Effector memory CD8-positive, alpha-beta T cell (primary cell): Measurements from ENCODE around the gene CH25H.
A peak's percentile ranks its signal among the peaks of the same experiment; 100 is the strongest.

ENCODE experiments used
- ATAC-seq: fragments of 150-1000 bp; cut with Tn5 transposase; replicated peaks from 2 replicates; pipeline ENCODE4 v1.10.0; 2021; ENCODE audit warnings: mild to moderate bottlenecking, moderate library complexity
- DNase-seq, 3 experiments: peaks; one replicate each; pipeline ENCODE4 v3.0.0; 2021
- H3K27ac Mint-ChIP-seq, 2 donors: one replicate each; pipeline ENCODE4 v1.8.0; 2022; ENCODE audit warnings: mild to moderate bottlenecking in 2 of 2, mixed read lengths in 2 of 2, moderate library complexity in 2 of 2
- H3K27me3 Mint-ChIP-seq, 2 donors: one replicate each; pipeline ENCODE4 v1.8.0; 2022; ENCODE audit warnings: mixed read lengths in 2 of 2
- H3K36me3 Mint-ChIP-seq: one replicate; pipeline ENCODE4 v1.8.0; 2022; ENCODE audit warnings: mild to moderate bottlenecking, moderate library complexity, mixed read lengths; ENCODE audit not compliant: insufficient read depth
- H3K4me1 Mint-ChIP-seq, 2 donors: one replicate each; pipeline ENCODE4 v1.8.0; 2022; ENCODE audit warnings: low read depth in 2 of 2, mixed read lengths in 2 of 2
- H3K4me3 Mint-ChIP-seq, 2 donors: one replicate each; pipeline ENCODE4 v1.8.0; 2022; ENCODE audit warnings: mild to moderate bottlenecking in 2 of 2, mixed read lengths in 2 of 2, moderate library complexity in 2 of 2
- H3K9me3 Mint-ChIP-seq, 2 donors: one replicate each; pipeline ENCODE4 v1.8.0; 2022; ENCODE audit warnings: mixed read lengths in 2 of 2

CH25H gene

GRCh38 chr10:89241486-89242344 is 34.6 kb upstream of the CH25H start:
- ATAC-seq (no peak), DNase-seq (no peak)
- H3K9me3 Mint-ChIP-seq = no peaks in the 10 kb centered on the region
- peaks cover 9% of the 10 kb centered on the region for H3K36me3 Mint-ChIP-seq
- H3K27me3 Mint-ChIP-seq = no peaks in the 10 kb centered on the region
- H3K27ac Mint-ChIP-seq = no peak overlapping the region
- H3K4me1 Mint-ChIP-seq = peaks cover 4 to 5% of the 10 kb centered on the region in 2 donors
- H3K4me3 Mint-ChIP-seq = no peak overlapping the region

- ATAC-seq (no peak), DNase-seq (no peak)
- Mint-ChIP-seq H3K36me3 (peaks cover 9% of the 10 kb centered on the region), H3K4me1 (peaks cover 4 to 5% of the 10 kb centered on the region in 2 donors), H3K27ac (no peak overlapping the region), H3K4me3 (no peak overlapping the region), H3K27me3 (no peaks in the 10 kb centered on the region), H3K9me3 (no peaks in the 10 kb centered on the region)
Observed at GRCh38 chr10:89241026-89241425, 33.9 kb upstream of the CH25H start.

GRCh38 chr10:89240519-89240918 is 33.4 kb upstream of the CH25H start:
- Mint-ChIP-seq H3K9me3 (no peaks in the 10 kb centered on the region), H3K27ac (no peak overlapping the region), H3K27me3 (no peaks in the 10 kb centered on the region), H3K36me3 (peaks cover 9% of the 10 kb centered on the region), H3K4me1 (peaks cover 4 to 5% of the 10 kb centered on the region in 2 donors), H3K4me3 (no peak overlapping the region)
- DNase-seq = no peak
- no peak for ATAC-seq

- H3K4me3 Mint-ChIP-seq = no peak overlapping the region
- peaks cover 5 to 8% of the 10 kb centered on the region in 2 donors for H3K4me1 Mint-ChIP-seq
- H3K27me3 Mint-ChIP-seq = no peaks in the 10 kb centered on the region
- H3K27ac Mint-ChIP-seq = no peak overlapping the region
- H3K36me3 Mint-ChIP-seq = peaks cover 7% of the 10 kb centered on the region
- ATAC-seq (no peak), DNase-seq (no peak)
- H3K9me3 Mint-ChIP-seq = no peaks in the 10 kb centered on the region
Observed at GRCh38 chr10:89238956-89239644, 32.0 kb upstream of the CH25H start.

- no peaks in the 10 kb centered on the region for H3K27me3 Mint-ChIP-seq
- ATAC-seq = no peak
- peaks cover 5 to 8% of the 10 kb centered on the region in 2 donors for H3K4me1 Mint-ChIP-seq
- H3K9me3 Mint-ChIP-seq = no peaks in the 10 kb centered on the region
- H3K4me3 Mint-ChIP-seq = no peak overlapping the region
- no peak overlapping the region for H3K27ac Mint-ChIP-seq
- DNase-seq = no peak
- peaks cover 5% of the 10 kb centered on the region for H3K36me3 Mint-ChIP-seq
Observed at GRCh38 chr10:89237849-89238248, 30.7 kb upstream of the CH25H start.

GRCh38 chr10:89236226-89236797 is 29.2 kb upstream of the CH25H start:
- Mint-ChIP-seq H3K9me3 (no peaks in the 10 kb centered on the region), H3K4me3 (no peak overlapping the region), H3K27ac (no peak overlapping the region), H3K27me3 (no peaks in the 10 kb centered on the region), H3K4me1 (peaks cover 5 to 7% of the 10 kb centered on the region in 2 donors), H3K36me3 (peaks cover 11% of the 10 kb centered on the region)
- DNase-seq (no peak), ATAC-seq (no peak)

GRCh38 chr10:89235073-89235798 is 28.1 kb upstream of the CH25H start:
- H3K4me3 Mint-ChIP-seq = no peak overlapping the region
- DNase-seq (no peak), ATAC-seq (no peak)
- H3K27me3 Mint-ChIP-seq = no peaks in the 10 kb centered on the region
- no peaks in the 10 kb centered on the region for H3K9me3 Mint-ChIP-seq
- H3K4me1 Mint-ChIP-seq = peaks cover 0 to 7% of the 10 kb centered on the region in 2 donors
- H3K27ac Mint-ChIP-seq = peak overlapping the region in 1 of 2 donors; percentile 81
- H3K36me3 Mint-ChIP-seq = peaks cover 11% of the 10 kb centered on the region

GRCh38 chr10:89233033-89233432 is 25.9 kb upstream of the CH25H start:
- peaks cover 11% of the 10 kb centered on the region for H3K36me3 Mint-ChIP-seq
- no peak for ATAC-seq
- no peak overlapping the region for H3K4me3 Mint-ChIP-seq
- no peak overlapping the region for H3K27ac Mint-ChIP-seq
- no peak for DNase-seq
- no peaks in the 10 kb centered on the region for H3K27me3 Mint-ChIP-seq
- H3K4me1 Mint-ChIP-seq = peaks cover 0 to 4% of the 10 kb centered on the region in 2 donors
- H3K9me3 Mint-ChIP-seq = no peaks in the 10 kb centered on the region

GRCh38 chr10:89228962-89229361 is 21.8 kb upstream of the CH25H start:
- no peak overlapping the region for H3K27ac Mint-ChIP-seq

GRCh38 chr10:89228146-89228545 is 21.0 kb upstream of the CH25H start:
- H3K4me1 Mint-ChIP-seq = peaks cover 0 to 2% of the 10 kb centered on the region in 2 donors
- no peak overlapping the region for H3K4me3 Mint-ChIP-seq
- peaks cover 20% of the 10 kb centered on the region for H3K36me3 Mint-ChIP-seq
- no peak for ATAC-seq
- no peaks in the 10 kb centered on the region for H3K9me3 Mint-ChIP-seq
- no peaks in the 10 kb centered on the region for H3K27me3 Mint-ChIP-seq
- DNase-seq = no peak
- no peak overlapping the region for H3K27ac Mint-ChIP-seq

More at GRCh38 chr10:89228962-89229361, 21.8 kb upstream of the CH25H start:
- no peak overlapping the region for H3K4me3 Mint-ChIP-seq
- DNase-seq = no peak
- ATAC-seq = no peak
- peaks cover 20% of the 10 kb centered on the region for H3K36me3 Mint-ChIP-seq
- H3K27me3 Mint-ChIP-seq = no peaks in the 10 kb centered on the region
- H3K4me1 Mint-ChIP-seq = peaks cover 0 to 2% of the 10 kb centered on the region in 2 donors
- H3K9me3 Mint-ChIP-seq = no peaks in the 10 kb centered on the region

- Mint-ChIP-seq H3K9me3 (no peaks in the 10 kb centered on the region), H3K4me1 (peaks cover 0 to 2% of the 10 kb centered on the region in 2 donors), H3K27ac (no peak overlapping the region), H3K36me3 (peaks cover 17% of the 10 kb centered on the region), H3K4me3 (no peak overlapping the region), H3K27me3 (no peaks in the 10 kb centered on the region)
- no peak for DNase-seq
- no peak for ATAC-seq
Observed at GRCh38 chr10:89226891-89227290, 19.8 kb upstream of the CH25H start.

GRCh38 chr10:89224739-89225443 is 17.8 kb upstream of the CH25H start:
- H3K36me3 Mint-ChIP-seq = peaks cover 22% of the 10 kb centered on the region
- H3K4me3 Mint-ChIP-seq = peak overlapping the region; percentile 49 to 54
- ATAC-seq = peak; percentile 41

GRCh38 chr10:89221919-89222318 is 14.8 kb upstream of the CH25H start:
- Mint-ChIP-seq H3K27me3 (no peaks in the 10 kb centered on the region), H3K4me3 (no peak overlapping the region), H3K4me1 (peaks cover 2 to 9% of the 10 kb centered on the region in 2 donors), H3K9me3 (no peaks in the 10 kb centered on the region), H3K36me3 (peaks cover 17% of the 10 kb centered on the region), H3K27ac (no peak overlapping the region)
- ATAC-seq (no peak), DNase-seq (no peak)

More at GRCh38 chr10:89224739-89225443, 17.8 kb upstream of the CH25H start:
- Mint-ChIP-seq H3K4me1 (peaks cover 0 to 2% of the 10 kb centered on the region in 2 donors), H3K9me3 (no peaks in the 10 kb centered on the region), H3K27me3 (no peaks in the 10 kb centered on the region), H3K27ac (no peak overlapping the region)
- no peak for DNase-seq
